ENCODE measurements around the gene TRIM65.

GRCh38 chr17:75893305-75894048 lies 3.3 kb downstream of the TRIM65 start:
- TF ChIP-seq CTCF (IDR thresholded peaks at IDR 0.05; ENCODE audit: insufficient read depth, low read length) (no peak), POLR2AphosphoS5 (IDR thresholded peaks at IDR 0.05; ENCODE audit: low read depth) (no peak), GABPA (IDR thresholded peaks at IDR 0.05; ENCODE audit: low read depth) (no peak), SPI1 (IDR thresholded peaks at IDR 0.05; ENCODE audit: borderline replicate concordance, low read depth) (no peak)
- TF ChIP-seq, protein P1, sequence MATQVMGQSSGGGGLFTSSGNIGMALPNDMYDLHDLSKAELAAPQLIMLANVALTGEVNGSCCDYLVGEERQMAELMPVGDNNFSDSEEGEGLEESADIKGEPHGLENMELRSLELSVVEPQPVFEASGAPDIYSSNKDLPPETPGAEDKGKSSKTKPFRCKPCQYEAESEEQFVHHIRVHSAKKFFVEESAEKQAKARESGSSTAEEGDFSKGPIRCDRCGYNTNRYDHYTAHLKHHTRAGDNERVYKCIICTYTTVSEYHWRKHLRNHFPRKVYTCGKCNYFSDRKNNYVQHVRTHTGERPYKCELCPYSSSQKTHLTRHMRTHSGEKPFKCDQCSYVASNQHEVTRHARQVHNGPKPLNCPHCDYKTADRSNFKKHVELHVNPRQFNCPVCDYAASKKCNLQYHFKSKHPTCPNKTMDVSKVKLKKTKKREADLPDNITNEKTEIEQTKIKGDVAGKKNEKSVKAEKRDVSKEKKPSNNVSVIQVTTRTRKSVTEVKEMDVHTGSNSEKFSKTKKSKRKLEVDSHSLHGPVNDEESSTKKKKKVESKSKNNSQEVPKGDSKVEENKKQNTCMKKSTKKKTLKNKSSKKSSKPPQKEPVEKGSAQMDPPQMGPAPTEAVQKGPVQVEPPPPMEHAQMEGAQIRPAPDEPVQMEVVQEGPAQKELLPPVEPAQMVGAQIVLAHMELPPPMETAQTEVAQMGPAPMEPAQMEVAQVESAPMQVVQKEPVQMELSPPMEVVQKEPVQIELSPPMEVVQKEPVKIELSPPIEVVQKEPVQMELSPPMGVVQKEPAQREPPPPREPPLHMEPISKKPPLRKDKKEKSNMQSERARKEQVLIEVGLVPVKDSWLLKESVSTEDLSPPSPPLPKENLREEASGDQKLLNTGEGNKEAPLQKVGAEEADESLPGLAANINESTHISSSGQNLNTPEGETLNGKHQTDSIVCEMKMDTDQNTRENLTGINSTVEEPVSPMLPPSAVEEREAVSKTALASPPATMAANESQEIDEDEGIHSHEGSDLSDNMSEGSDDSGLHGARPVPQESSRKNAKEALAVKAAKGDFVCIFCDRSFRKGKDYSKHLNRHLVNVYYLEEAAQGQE (IDR thresholded peaks at IDR 0.05; ENCODE audit: insufficient replicate concordance, low read depth) = no peak

Measured in HL-60 (cell line).